ENCODE measurements around the gene SCFD1.
"Not testable (repeated sequence)": the region's sequence is repeated elsewhere in the genome, so short reads cannot be mapped to it uniquely, and the experiment has no call there.

The SCFD1 gene

DNA sequence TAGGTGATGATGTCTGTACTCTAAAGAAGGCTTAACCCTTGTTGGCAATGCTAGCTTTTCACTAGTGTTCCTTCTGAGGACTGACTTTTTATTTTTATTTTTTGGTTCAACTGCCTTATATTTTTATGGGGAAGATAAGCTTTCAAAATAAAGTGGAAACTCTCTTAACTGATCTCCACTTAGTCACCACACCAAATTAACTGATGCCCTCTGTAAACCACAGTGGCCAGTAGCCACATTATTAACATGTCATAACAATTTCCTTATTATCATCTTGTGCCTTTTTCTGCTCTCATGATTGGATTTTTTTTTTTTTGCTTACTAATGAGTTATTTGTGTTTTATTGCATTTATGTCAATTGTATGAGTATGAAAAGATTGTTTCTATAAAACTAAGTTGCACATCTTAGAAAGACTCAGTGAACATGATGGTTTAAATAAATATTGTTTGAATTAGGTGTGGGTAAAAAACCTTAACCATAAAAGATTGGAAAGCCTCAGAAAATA is 56.9 kb downstream of the SCFD1 start:
- DNase-seq = no peak

DNA sequence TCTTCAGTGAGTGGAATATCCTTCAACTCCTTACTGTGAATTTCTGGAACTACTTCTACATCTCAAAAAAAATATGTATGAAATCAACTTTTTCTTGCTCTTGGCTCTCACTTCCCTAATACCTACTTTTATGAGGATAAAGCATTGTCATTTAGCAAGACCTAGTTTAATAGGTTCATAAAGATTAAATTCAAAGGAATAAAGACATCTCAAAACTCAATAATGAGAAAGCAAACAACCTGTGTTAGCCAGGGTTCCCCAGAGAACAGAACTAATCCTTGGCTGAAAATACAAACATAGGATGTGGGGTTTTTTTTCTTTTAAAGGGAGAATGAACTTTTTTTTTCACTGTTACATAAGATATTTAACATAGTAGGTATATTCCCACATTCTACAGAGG is 57.9 kb downstream of the SCFD1 start:
- no peak for DNase-seq

DNA sequence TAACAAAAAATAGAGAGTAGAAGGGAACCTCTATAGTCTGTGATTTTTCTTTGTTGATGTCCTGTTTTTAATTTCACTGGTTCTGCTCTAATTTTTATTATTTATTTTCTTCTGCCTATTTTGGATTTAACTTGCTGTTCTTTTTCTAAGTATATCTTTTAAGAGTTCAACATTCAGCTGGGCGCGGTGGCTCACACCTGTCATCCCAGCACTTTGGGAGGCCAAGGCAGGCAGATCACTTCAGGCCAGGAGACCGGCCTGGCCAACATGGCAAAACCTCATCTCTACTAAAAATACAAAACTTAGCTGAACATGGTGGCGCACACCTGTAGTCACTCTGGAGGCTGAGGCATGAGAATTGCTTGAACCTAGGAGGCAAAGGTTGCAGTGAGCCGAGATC is 58.7 kb downstream of the SCFD1 start:
- DNase-seq = not testable (repeated sequence)

DNA sequence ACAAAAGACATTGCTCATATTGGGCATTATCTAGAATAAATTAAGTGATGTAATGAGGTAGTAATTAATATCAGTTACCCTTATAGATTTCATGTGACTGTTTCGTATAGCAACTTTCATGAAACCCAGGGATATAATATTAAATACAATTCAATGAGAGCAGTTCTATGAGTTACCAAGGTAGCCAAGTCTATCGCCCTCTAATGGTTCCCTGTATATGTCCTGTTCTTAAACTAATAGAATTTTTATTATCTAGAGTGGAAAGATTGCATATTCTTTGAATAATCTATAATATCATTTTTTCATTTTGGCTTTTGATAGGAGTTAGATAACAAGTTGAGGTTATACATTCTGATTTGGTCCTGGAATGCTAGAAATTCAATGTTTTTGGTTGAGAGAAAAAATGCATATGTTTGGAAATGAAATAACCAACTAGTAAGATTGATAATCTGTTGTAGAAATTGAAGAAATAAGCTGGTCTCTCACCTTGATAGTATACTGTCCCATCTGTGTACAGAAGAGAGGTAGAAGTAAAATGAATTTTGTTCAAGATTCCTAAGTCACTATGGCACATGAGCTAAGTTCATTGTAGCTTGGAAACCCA is 59.7 kb downstream of the SCFD1 start:
- peak in 2 of 3 donors; percentile 10 to 24 for DNase-seq

DNA sequence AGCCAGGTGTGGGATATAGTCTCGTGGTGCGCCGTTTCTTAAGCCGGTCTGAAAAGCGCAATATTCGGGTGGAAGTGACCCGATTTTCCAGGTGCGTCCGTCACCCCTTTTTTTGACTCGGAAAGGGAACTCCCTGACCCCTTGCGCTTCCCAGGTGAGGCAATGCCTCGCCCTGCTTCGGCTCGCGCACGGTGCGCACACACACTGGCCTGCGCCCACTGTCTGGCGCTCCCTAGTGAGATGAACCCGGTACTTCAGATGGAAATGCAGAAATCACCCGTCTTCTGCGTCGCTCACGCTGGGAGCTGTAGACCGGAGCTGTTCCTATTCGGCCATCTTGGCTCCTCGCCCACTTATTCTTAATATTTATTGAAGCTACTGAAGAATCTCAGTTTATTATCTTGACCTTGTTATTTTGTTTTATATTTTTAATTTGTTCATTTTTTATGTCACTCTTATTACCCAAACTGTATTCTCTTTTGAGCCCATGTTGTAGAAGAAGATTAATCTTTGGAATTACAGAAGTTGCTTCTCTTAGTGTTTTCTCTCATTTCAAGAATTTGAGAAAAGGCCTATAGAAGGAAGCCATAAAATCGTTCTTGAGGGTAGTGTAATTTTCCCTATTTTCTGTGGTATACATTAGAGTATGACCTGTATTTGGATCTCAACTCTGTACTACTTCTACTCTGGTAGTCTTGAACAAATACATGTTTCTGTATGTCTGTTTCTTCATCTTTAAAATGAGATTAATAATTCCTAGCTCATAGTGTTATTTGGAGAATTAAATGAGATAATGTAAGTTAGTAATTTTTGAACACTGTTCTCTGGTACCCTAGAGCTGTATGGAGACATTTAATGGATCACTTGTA is 68.6 kb downstream of the SCFD1 start:
- peak in 2 of 3 donors; percentile 2 to 7 for DNase-seq

DNA sequence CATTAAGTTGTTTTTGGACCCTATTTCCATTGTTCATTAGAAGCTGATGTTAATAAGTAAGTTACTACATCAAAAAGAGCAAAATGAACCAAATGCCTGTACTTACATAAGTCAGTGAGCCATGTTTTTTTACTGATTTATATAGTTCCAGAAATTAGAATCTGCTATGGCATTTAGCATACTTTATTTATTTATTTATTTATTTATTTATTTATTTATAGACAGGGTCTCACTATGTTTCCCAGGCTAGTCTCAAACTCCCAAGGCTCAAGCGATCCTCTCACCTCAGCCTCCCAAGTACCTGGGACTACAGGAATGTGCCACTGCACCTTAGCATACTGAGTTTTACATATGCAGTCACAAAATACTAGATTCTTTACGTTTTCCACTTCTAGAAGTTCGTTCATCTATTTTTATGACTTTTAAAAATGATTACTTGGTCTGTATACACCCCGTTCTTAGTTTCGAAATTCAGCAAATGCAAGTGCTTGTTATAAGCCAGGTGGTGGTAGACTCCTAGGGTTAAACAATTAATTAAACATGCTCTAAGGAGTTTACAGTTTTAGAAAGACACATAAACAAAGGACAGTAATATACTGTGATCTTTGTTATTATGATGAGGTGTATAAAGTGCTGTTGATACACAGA is 69.8 kb downstream of the SCFD1 start:
- no peak for DNase-seq

DNA sequence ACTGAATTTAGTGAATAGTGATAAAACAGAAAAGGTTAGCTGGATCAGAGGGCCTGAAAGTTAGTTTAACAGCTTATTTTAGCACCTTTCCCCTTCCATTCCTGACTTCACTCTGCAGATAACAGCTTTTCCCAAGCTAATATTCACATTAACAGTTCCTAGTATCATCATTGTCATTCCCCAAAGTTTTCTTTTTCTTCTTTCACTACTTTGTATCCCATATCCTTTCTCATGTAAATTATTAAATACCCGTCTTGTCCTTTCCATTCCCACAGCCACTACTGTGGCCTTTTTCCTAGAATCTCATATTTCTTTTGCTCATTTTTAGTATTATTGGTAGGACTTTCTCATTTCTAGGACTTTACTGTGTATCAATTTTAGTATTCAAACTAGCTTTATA is 70.5 kb downstream of the SCFD1 start:
- no peak for DNase-seq

DNA sequence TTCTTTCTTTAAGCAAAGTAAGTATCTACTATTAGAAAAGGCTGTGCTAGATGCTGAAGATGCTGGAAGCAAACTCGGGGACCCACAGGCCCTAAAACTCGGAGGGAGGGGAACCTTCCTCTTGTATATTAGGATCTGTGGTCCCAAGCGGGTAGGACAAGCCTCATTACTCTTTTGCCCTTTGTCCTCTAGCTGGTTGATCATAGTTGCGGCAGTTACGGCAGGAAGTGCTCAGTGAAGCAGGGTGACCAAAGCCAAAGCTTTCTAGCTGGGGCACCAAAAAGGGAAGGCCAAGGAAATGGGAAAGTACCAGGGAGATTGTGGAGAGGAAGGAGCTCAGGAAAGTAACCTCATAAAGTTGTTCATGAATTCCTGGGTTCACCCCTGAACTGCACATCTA is 76.3 kb downstream of the SCFD1 start:
- DNase-seq = peak in 2 of 3 donors; percentile 14 to 35

DNA sequence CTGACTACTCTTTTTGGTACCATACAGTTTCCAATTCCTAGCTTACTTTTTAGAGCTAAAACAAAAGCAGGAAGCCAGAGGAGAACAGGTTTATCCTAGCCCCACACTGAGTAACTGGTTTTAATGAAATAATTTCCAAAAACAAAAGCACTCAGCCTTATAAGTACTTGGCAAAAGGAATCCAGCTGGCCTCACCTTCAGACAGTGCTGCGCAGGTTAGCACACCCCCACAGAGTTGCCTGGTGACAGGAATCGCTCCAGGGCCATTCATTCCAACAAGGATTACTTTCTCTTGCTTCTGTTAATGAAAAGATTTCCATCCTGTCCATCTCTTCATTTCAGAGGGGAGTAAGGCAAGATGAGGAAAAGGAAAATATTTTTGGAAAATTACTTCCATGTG is 84.6 kb downstream of the SCFD1 start:
- DNase-seq = no peak

DNA sequence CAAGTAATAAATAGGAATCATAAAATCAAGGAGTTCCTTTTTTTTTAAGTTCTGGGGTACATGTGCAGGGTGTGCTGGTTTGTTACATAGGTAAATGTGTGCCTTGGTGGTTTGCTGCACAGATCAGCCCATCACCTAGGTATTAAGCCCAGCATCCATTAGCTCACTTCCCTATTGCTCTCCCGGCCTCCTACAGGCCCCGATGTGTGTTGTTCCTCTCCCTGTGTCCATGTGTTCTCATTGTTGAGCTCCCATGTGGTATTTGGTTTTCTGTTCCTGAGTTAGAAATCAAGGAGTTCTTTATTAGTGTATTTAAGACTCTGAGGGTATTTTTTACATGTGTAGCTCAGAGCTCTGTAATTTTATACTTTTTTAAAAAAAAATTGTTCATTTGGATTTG is 86.0 kb downstream of the SCFD1 start:
- no peak for DNase-seq

DNA sequence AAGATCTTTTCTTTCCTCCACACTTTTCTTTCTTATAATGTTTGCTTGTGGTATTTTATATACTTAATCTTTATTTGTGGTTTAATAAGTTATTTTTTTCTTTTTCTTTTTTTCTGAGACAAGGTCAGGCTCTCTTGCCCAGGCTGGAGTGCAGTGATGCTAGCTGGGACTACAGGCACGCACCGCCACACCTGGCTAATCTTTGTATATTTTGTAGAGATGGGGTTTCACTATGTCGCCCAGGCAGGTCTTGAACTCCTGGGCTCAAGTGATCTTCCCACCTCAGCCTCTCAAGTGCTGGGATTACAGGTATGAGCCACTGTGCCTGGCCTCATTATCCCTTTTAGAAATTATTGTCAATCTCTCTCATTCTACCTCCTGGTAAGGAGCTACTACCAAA is 87.1 kb downstream of the SCFD1 start:
- no peak for DNase-seq

DNA sequence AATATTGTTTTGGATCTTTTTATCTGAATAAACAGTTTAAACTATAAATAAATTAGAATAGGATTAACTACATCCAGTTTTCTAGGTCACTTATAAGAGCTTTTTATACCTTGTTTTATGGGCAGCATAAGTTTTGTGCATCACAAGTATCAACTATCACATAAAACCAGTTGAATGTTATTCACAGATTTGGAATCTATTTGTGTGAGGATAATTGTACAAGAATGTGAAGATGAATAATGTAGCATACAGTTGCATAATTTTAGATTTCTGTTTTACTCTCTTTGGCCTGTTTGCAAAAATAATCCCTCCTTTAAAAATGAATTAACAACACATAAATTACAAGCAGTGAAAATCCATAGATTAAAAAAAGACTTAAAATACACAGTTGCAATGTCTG is 88.8 kb downstream of the SCFD1 start:
- DNase-seq = no peak

DNA sequence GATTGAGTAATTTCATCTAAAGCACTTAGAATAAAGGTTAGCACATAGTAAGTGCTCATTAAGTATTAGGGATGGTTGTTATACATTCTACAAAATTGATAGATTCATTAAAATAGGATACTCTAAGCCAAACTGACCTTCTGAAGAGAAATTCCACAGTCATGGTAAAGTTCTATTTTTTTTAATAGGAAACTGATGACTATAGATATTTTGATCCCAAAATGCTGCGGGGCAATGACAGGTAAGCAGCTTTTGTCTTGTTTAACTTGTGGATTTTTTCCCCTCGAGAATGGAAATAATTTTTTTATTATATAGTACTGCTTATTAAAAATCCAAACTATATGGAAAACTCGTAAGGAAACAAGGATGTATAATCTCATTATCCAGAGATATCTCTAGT is 97.0 kb downstream of the SCFD1 start:
- DNase-seq = no peak

DNA sequence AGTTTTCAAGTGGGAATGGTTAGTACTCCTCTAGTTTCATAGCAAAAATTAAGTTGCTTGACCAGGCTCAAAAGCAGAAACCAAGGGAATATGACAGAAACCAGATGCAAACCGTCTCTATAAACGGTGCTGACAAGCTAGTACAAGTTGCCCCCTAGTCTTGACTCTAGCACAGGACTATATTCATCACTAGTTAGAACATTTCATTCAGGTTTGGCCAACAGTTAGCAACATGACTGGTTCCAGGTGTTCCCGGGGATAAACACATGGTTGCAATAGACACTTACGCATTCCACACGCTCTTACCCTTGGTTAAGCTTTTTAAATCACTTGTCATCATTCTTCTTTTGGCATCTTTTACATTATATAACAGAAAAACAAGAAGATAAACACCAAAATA is 103.6 kb downstream of the SCFD1 start:
- DNase-seq = no peak

DNA sequence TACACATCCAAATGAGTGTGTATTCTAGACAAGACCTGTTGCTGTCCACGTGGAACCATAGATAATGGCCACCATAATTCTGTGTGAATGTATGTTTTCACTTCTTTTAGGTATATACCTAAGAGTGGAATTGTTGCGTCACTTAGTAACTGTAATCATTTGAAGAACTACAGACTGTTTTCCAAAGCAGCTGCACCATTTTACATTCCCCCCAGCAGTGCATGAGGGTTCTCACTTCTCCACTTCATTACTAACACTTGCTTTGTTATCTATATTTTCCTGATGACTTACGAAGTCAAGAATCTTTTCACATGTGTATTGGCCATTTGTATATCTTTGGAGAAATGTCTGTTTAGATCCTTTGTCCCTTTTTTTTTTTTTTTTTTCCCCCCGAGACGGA is 106.4 kb downstream of the SCFD1 start:
- no peak for DNase-seq

DNA sequence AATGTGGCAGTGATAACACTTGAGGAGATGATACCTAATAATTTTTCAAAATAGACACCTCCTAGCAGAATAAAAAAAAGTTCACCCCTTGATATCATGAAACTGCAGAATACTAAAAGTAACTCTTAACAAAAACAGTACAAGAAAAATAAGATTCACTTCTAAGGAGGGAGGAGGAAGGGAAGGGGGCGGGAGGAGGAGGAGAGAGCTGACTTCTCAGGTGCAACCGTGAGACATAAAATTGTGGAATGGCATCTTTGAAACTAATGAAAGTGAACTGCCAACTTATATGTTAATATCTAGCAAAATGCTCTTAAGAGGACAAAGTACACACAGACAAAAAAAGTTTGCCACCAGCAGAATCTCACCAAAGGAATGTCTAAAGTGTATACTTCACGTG is 115.8 kb downstream of the SCFD1 start:
- no peak for DNase-seq

DNA sequence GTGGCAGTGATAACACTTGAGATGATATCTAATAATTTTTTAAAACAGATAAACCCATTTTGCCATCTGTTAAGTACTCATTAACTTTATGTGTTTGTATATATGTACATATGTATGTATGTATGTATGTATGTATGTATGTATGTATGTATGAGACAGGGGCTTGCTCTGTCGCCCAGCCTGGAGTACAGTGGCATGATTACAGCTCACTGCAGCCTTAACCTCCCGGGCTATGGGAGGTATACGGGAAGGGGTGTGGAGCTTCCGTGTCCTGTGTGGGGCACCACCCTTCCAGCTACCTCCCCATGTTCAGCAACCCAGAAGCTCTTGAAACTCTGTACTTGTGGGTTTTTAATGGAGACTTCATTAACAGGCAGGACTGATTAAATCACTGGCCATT is 116.9 kb downstream of the SCFD1 start:
- no peak for DNase-seq

DNA sequence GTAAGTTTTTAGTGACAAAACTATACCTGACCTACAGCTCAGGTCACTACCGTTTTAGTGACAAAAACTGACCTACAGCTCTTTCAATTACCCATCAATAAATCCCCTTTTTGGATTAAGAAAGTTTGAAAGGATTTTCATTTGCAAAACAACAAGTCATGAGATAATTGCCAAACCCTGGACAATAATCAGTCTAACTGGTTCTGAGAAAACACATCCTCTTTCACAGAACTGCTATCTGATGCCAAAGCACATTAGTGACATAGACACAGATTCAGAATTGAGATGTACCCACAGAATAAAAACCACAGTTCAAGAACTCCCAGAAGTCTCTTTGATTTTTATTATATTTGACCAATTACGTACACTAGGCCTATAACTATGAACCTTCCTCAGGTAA is 126.2 kb downstream of the SCFD1 start:
- DNase-seq = no peak

DNA sequence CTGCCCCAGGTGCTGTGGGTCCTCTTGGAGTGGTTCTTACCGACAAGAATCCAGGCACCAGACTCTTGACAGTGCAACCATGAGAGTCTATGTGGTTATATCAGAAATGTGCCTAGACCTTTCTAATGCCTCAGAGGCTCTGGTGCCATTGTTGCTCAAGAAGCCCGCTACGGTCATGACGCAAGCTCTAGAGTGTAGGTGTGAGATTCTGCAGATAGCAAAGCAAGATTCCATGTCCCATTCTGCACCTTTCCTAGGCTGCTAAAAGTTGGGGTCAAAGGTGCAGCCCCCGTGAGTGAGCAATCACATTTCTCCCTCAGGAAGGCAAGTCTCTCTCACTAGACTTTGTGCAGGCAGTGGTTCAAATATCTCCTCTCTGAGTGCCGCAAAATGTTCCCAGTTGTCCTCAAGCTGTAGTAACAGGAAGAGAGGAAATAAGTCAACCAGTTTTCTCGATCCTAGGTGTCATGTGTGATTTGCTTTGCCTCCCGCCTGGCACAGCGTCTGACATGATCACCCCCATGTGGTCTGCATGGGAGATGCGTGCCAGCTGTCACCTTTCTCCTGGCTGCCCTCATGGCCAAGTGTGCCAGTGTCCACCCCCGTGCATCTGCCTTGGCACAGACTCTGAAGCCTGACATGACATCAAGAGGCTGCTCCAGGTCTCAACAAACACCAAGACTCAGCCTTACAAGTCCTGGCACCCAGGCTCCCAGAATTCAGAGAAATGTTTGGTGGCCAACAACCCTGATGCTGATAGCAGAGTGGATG is 129.7 kb downstream of the SCFD1 start:
- no peak for DNase-seq

DNA sequence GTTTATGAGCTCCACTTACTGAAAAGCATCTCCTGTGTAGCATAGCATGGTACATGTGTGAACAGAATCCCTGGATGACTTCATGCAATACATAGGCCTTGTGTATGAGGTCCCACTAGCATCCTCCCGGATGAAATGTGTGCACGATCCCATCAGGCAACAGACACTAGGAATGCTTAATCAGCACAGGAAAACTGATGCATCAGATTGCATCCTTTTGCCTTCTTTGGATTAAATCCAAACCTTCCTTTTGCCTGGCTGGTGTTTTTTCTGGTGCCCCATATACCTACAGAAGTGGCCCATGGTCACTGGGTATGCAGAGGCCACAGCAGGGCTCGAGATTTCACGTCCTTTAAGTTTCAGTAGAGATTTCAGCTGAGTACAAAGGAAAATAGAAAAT is 131.3 kb downstream of the SCFD1 start:
- no peak for DNase-seq

DNA sequence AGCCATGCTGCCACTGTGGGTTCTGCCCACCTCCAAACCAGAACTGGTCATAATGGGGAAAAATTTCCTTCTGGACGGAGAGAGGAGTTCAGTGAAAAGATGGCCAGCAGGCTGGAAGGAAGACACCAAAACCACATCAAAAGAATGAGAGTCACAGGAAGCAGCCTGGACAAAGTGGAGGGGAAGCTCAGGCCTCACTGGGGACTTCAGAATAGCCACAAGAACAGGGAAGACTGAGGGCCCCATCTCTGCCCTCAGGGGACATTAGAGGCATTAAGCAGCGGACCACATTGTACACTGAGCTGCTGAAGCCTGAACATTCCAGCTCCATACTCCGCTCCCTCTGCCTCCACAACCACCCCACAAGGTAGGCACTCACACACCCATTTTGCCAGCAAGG is 132.7 kb downstream of the SCFD1 start:
- no peak for DNase-seq

DNA sequence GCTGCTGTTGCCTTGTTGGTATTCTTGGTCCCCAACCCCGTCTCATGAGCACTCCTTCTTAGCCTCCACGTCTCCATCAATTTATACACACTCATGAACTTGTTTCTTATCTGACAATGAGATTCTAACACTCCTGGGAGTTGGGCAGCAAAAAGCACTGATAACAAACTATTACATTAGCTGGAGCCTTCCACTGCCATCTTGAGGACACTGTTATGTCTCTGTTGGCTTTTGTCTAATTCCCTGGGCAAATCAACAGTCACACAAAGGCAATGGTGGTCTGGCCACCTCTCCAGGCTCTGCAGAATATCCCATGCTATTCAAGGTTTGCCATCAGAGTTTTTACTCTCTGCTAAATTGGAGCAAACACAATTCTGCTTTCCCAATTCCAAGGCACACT is 134.5 kb downstream of the SCFD1 start:
- no peak for DNase-seq

DNA sequence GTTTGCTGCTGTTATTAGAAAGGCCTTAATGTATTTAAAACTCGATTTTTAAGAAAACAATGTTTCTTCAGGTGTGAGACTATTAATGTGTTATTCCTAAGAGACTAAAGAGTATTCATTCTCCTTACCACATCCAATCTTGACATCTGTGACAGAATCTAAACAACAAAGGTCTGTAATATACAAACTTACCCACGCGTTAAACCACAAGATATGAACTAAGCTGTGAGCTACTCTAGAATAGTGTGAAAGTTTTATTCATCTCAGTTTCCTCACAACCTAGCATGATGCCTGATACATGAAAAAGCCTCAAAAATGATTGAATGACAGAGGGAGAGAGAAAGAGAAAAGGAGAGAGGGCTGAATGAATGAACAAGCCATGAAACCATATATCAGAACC is 135.0 kb downstream of the SCFD1 start:
- no peak for DNase-seq
